GM12874 (cell line): Measurements from ENCODE around the gene CD27.

Source experiments
- TF ChIP-seq, protein P1 (sequence below): IDR thresholded peaks from 2 replicates; pipeline ENCODE4 v1.5.1; 2011; ENCODE audit warnings: low read depth, mild to moderate bottlenecking, control low read depth, low read length, moderate library complexity; ENCODE audit not compliant: insufficient read depth

Gene CD27

DNA sequence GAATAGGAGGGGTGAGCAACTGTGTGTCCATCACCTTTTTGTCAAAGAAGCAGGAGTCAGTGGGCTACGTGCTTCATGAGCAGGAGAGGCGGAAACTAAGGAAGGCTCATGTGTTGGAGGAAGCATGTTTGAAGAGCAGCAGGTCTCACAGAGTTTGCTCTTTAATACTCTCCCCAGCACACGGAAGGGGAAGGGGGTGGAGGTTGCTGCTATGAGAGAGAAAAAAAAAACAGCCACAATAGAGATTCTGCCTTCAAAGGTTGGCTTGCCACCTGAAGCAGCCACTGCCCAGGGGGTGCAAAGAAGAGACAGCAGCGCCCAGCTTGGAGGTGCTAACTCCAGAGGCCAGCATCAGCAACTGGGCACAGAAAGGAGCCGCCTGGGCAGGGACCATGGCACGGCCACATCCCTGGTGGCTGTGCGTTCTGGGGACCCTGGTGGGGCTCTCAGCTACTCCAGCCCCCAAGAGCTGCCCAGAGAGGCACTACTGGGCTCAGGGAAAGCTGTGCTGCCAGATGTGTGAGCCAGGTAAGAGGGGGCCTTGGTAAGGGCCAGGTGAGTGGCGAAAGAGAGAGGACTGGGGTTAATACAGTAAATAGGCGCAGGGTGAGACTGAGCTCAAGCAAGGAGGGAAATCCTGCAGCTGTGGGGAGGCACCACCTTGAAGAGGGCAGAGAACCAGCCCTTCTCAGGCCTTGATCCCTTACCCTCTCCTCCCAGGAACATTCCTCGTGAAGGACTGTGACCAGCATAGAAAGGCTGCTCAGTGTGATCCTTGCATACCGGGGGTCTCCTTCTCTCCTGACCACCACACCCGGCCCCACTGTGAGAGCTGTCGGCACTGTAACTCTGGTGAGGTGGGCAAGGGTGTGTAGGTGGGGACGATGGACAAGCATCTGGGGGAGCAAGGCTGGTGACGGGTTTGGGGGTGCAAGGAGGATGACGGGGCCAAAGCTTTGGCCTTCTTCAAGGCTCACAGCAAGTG lies at the start of gene CD27:
Gene CD27, plus strand, starts transcription at position 252 of the 985 bp plus-strand sequence. Its CDS starts 141 bp downstream, at position 393.
- TF ChIP-seq, protein P1, sequence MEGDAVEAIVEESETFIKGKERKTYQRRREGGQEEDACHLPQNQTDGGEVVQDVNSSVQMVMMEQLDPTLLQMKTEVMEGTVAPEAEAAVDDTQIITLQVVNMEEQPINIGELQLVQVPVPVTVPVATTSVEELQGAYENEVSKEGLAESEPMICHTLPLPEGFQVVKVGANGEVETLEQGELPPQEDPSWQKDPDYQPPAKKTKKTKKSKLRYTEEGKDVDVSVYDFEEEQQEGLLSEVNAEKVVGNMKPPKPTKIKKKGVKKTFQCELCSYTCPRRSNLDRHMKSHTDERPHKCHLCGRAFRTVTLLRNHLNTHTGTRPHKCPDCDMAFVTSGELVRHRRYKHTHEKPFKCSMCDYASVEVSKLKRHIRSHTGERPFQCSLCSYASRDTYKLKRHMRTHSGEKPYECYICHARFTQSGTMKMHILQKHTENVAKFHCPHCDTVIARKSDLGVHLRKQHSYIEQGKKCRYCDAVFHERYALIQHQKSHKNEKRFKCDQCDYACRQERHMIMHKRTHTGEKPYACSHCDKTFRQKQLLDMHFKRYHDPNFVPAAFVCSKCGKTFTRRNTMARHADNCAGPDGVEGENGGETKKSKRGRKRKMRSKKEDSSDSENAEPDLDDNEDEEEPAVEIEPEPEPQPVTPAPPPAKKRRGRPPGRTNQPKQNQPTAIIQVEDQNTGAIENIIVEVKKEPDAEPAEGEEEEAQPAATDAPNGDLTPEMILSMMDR, result no peak

DNA sequence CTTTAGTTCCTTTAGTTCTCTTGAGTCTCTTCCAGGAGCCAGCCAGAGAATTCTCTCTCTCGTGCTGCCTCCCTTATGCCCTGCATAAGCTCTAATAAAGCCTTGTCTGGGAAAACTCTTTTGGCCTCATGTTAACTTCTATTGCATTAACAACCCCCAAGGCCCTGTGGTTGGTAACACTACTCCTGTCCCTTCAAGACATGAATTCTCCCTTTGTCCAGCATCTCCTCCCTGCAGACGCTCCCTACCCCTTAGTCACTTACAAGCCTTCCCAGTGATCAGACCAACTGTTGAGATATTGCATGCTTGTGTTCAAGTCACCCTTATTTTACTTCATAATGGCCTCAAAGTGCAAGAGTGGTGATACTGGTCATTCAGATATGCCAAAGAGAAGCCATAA lies 48.7 kb upstream of the CD27 start:
- TF ChIP-seq, protein P1, result no peak

DNA sequence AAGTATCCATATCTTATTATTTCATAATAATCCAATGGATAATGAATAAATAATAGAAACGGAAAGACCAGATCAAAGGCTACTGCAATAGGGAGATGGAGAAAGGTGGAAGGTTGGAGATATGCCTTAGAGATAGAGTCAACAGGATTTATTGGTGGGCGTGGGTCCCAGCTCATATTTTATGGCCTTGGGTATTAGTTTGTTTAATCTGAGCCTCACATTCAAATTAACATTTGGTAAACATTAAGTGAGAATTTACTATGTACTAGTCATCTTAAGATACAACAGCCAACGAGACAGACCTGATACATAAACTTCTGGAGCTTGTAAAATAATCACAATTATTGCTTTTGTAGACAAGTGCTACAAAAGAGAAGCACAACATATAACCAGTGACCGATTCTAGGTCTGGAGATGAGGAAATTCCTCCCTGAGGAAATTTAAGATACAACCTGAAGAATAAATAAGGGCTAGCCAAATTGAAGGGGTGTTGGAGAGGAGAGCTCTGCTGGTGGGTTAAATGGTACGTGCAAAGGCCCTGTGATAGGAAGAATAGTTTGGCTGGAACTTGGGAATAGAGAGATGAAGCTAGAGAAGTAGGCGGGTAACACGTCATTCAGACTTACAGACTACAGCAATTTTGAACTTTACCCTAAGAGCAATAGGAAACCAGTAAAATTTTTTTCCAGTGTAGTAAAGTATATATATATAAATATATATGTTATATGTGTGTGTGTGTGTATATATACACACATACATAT lies 44.7 kb upstream of the CD27 start:
- TF ChIP-seq, protein P1, result no peak

DNA sequence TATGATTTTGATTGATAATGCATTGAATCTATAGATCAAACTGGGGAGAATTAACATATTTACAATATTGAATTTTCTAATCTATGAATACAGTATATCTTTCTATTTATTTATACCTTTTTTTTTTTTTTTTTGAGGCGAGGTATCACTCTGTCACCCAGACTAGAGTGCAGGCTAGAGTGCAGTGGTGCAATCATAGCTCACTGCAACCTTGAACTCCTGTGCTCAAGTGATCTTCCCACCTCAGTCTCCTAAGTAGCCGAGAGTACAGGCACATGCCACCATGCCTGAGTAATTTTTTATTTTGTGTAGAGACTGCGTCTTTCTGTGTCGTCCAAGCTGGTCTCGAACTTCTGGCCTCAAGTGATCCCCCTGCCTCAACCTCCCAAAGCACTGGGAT lies 40.4 kb upstream of the CD27 start:
- TF ChIP-seq, protein P1, result no peak

DNA sequence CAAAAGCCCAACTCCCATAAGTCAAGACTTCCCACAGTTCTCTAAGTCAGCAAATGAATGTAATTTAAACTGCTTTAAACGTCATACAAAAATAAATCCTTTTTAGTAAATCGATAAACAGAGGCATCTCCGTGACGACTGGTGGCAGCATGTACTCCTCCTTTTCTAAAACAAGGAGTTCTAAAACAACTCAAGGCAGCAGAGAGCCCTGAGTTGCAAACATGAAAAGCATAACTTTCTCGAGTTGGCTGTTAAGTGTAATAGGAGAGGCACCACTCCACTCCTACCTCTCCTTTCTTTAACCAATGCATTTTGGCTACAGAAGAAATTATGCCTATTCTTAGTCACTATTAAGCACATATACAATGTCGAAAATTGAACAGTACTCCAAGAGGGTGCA lies 38.8 kb upstream of the CD27 start:
- TF ChIP-seq, protein P1, result no peak

DNA sequence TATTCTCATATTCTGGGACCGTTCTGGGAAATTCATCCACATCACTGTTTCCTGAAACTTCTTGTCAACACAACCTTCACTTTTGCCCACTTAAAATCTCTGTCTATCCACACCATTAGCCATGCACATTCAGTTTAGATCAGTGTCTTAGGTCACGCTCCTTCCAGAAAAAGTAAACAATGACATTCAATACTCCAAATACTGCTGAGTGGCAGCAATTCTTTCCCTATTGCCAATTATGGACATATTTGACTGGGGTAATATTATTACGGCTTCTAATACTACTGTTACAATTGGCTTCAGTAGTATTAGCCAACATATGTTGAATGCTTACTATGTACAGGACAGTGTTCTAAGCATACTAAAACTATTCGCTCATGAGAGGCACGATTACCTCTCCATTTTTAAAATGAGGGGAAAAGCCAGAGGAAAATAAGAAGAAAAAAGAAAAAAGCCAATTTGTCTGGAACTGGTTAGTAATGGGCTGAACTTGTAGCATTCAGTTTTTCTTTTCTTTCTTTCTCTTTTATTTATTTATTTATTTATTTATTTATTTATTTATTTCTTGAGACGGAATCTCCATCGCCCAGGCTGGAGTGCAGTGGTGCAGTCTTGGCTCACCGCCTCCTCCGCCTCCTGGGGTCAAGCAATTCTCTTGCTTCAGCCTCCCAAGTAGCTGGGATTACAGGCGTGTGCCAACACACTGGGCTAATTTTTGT lies 37.4 kb upstream of the CD27 start:
- TF ChIP-seq, protein P1, result no peak

DNA sequence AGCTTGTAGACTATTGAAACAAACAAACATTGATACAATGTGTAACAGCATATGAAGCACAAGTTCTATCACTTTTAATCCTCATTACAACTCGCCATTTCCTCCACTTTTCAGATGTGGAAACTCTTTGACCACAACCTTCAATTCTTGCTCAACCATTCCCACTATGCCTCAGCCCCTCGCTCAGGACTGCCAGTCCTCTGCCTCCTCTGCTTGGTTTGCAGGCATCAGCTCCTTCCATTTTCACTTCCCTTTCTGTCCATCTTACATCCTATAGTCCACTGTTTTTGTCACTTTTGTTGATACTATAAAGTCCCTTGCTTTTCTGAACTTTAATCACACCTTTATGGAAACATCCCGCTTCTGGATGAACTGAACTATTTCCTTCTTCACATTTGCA lies 28.2 kb upstream of the CD27 start:
- TF ChIP-seq, protein P1, result no peak
